H1 (cell line): ENCODE measurements around the gene TRIM44. TPM values are rescaled to one million over a fixed set of nuclear protein-coding genes. Genes with fewer than 3 reads are reported as not detected.
"Not testable (repeated sequence)": the region's sequence is repeated elsewhere in the genome, so short reads cannot be mapped to it uniquely, and the experiment has no call there.

Experiments
- CTCF ChIA-PET: fragments of 300-600 bp; sonication (Branson Sonifier 250); formaldehyde crosslinking; loops from one replicate; lab custom pipeline; 2021; ENCODE audit not compliant: partially characterized antibody; lab: Charles Lee
- POLR2A ChIA-PET: fragments of 300-600 bp; sonication (Branson Sonifier 250); formaldehyde crosslinking; loops from one replicate; lab custom pipeline; 2021; ENCODE audit warnings: inconsistent platforms; ENCODE audit not compliant: partially characterized antibody; lab: Charles Lee
- DNase-seq, 2 experiments: peaks; one replicate each; pipeline versions ENCODE4 v3.0.0 to v3.0.0-alpha.2; 2010 to 2022; ENCODE audit warnings: low spot score in 2 of 2, low read depth in 1 of 2, mixed read lengths in 1 of 2
- FAIRE-seq: peaks from 2 replicates; lab custom pipeline; 2011; peaks lifted over from hg19 to GRCh38; lab: Jason Lieb, UNC
- H2AFZ ChIP-seq: 2 replicates; pipeline ENCODE4 v1.8.1; 2012; ENCODE audit warnings: low read length, inconsistent platforms
- H2AK5ac ChIP-seq: 2 replicates; pipeline ENCODE4 v1.6.1; 2013; ENCODE audit warnings: low read depth, low read length
- H2BK120ac ChIP-seq: replicated peaks from 2 replicates; pipeline ENCODE3; 2013; ENCODE audit warnings: low read depth, low read length, inconsistent platforms
- H2BK12ac ChIP-seq: 2 replicates; pipeline ENCODE4 v1.6.1; 2013; ENCODE audit warnings: low read depth, low read length
- H2BK15ac ChIP-seq: 2 replicates; pipeline ENCODE4 v1.6.1; 2013; ENCODE audit warnings: low read length
- H2BK20ac ChIP-seq: 2 replicates; pipeline ENCODE4 v1.6.1; 2013; ENCODE audit warnings: low read length
- H2BK5ac ChIP-seq: 2 replicates; pipeline ENCODE4 v1.6.1; 2013; ENCODE audit warnings: low read depth, low read length
- H3K14ac ChIP-seq: 2 replicates; pipeline ENCODE4 v1.6.1; 2013; ENCODE audit warnings: inconsistent platforms; ENCODE audit not compliant: insufficient read length
- H3K18ac ChIP-seq: 2 replicates; pipeline ENCODE4 v1.6.1; 2013; ENCODE audit warnings: low read length; ENCODE audit errors: extremely low read depth
- H3K23ac ChIP-seq: 2 replicates; pipeline ENCODE4 v1.6.1; 2013; ENCODE audit warnings: inconsistent platforms; ENCODE audit not compliant: insufficient read length
- H3K23me2 ChIP-seq: 2 replicates; pipeline ENCODE4 v1.6.1; 2013; ENCODE audit warnings: low read depth, low read length
- H3K27ac ChIP-seq: 2 replicates; pipeline ENCODE4 v1.6.1; 2011; ENCODE audit warnings: low read depth, low read length, inconsistent platforms
- H3K27me3 ChIP-seq, 4 experiments: replicated peaks in 1 of 4; 1 replicate in 1 of 4; 2 replicates in 3 of 4; pipeline versions ENCODE4 v1.6.1 to v1.8.1; 2011 to 2013; ENCODE audit warnings: low read length in 3 of 4, mild to moderate bottlenecking in 3 of 4, inconsistent platforms in 2 of 4, mixed read lengths in 2 of 4, moderate library complexity in 1 of 4; ENCODE audit not compliant: control insufficient read depth in 3 of 4, insufficient read depth in 3 of 4; ENCODE audit errors: extremely low read depth in 1 of 4
- H3K36me3 ChIP-seq, 4 experiments: 2 replicates each; pipeline versions ENCODE4 v1.6.1 to v1.8.1; 2011 to 2013; ENCODE audit warnings: mild to moderate bottlenecking in 4 of 4, low read length in 3 of 4, moderate library complexity in 2 of 4, control low read depth in 1 of 4, inconsistent platforms in 1 of 4; ENCODE audit not compliant: insufficient read depth in 4 of 4, control insufficient read depth in 2 of 4
- H3K4ac ChIP-seq: replicated peaks from 2 replicates; pipeline ENCODE3; 2013; ENCODE audit warnings: low read length, low read depth, mixed read lengths, inconsistent platforms; ENCODE audit not compliant: insufficient read length
- H3K4me1 ChIP-seq, 4 experiments: replicated peaks in 1 of 4; 1 replicate in 1 of 4; 2 replicates in 3 of 4; pipeline versions ENCODE4 v1.6.1 to v1.8.1; 2011 to 2013; ENCODE audit warnings: low read length in 3 of 4, inconsistent platforms in 2 of 4, mixed read lengths in 1 of 4; ENCODE audit not compliant: insufficient read depth in 4 of 4, control insufficient read depth in 3 of 4
- H3K4me2 ChIP-seq, 2 experiments: 2 replicates each; pipeline versions ENCODE4 v1.6.1 to v1.8.1; 2011 to 2013; ENCODE audit warnings: low read depth in 2 of 2, low read length in 2 of 2, control low read depth in 1 of 2, inconsistent platforms in 1 of 2, mild to moderate bottlenecking in 1 of 2; ENCODE audit not compliant: insufficient read depth in 1 of 2
- H3K4me3 ChIP-seq, 4 experiments: fragments of 200-600, 300-600 bp in 1 of 4; sonication (generic), shearing (Covaris generic), sonication (Bioruptor Twin) in 1 of 4; 2 replicates each; pipeline versions ENCODE4 v1.5.1 to v1.8.1; 2011 to 2016; ENCODE audit warnings: low read length in 4 of 4, low read depth in 3 of 4, control low read depth in 2 of 4, inconsistent platforms in 2 of 4, mild to moderate bottlenecking in 2 of 4, mixed read lengths in 1 of 4, moderate library complexity in 1 of 4; ENCODE audit not compliant: insufficient read depth in 2 of 4; ENCODE audit errors: extremely low read depth in 1 of 4
- H3K56ac ChIP-seq: replicated peaks from 2 replicates; pipeline ENCODE3; 2013; ENCODE audit warnings: low read depth, mild to moderate bottlenecking, mixed read lengths, low read length, inconsistent platforms; ENCODE audit not compliant: insufficient read length
- H3K79me1 ChIP-seq: 2 replicates; pipeline ENCODE4 v1.6.1; 2013; ENCODE audit warnings: low read depth, low read length, control low read depth
- H3K79me2 ChIP-seq, 2 experiments: 2 replicates each; pipeline versions ENCODE4 v1.6.1 to v1.8.1; 2012 to 2013; ENCODE audit warnings: low read length in 2 of 2, mild to moderate bottlenecking in 2 of 2, inconsistent platforms in 1 of 2; ENCODE audit not compliant: insufficient read depth in 2 of 2, control insufficient read depth in 1 of 2
- H3K9ac ChIP-seq, 4 experiments: replicated peaks in 1 of 4; 1 replicate in 1 of 4; 2 replicates in 3 of 4; pipeline versions ENCODE4 v1.6.1 to v1.8.1; 2011 to 2013; ENCODE audit warnings: low read depth in 3 of 4, low read length in 3 of 4, control low read depth in 2 of 4, mild to moderate bottlenecking in 2 of 4, moderate library complexity in 2 of 4, inconsistent platforms in 1 of 4; ENCODE audit errors: extremely low read depth in 1 of 4
- H3K9me3 ChIP-seq, 2 experiments: 2 replicates each; pipeline versions ENCODE4 v1.6.1 to v1.8.1; 2012 to 2013; ENCODE audit warnings: mild to moderate bottlenecking in 2 of 2, moderate library complexity in 2 of 2, control low read depth in 1 of 2, inconsistent platforms in 1 of 2, low read depth in 1 of 2, low read length in 1 of 2, mixed read lengths in 1 of 2; ENCODE audit not compliant: insufficient read depth in 2 of 2
- H4K20me1 ChIP-seq, 2 experiments: replicated peaks in 1 of 2; 2 replicates each; pipeline versions ENCODE3 to v1.8.1; 2011 to 2013; ENCODE audit warnings: inconsistent platforms in 2 of 2, low read length in 2 of 2, mild to moderate bottlenecking in 1 of 2; ENCODE audit not compliant: insufficient read depth in 2 of 2, control insufficient read depth in 1 of 2
- H4K5ac ChIP-seq: 2 replicates; pipeline ENCODE4 v1.6.1; 2013; ENCODE audit warnings: low read length, low read depth, mixed read lengths, inconsistent platforms; ENCODE audit not compliant: insufficient read length
- H4K8ac ChIP-seq: 2 replicates; pipeline ENCODE4 v1.8.0; 2013; ENCODE audit warnings: mild to moderate bottlenecking, moderate library complexity, low read length, inconsistent platforms; ENCODE audit not compliant: insufficient read depth; ENCODE audit errors: extremely low read depth
- H4K91ac ChIP-seq: replicated peaks from 2 replicates; pipeline ENCODE3; 2013; ENCODE audit warnings: low read length, mixed read lengths, inconsistent platforms; ENCODE audit not compliant: insufficient read length
- BACH1 ChIP-seq: IDR thresholded peaks from 2 replicates; pipeline ENCODE4 v1.6.1; 2012; ENCODE audit warnings: low read length, improper control_type of control experiment
- RAD21 ChIP-seq, 2 experiments: IDR thresholded peaks in 1 of 2; conservative IDR thresholded peaks in 1 of 2; 2 replicates each; pipeline ENCODE4 v1.6.1; 2011; ENCODE audit warnings: low read depth in 2 of 2, low read length in 2 of 2, improper control_type of control experiment in 1 of 2, inconsistent platforms in 1 of 2, mild to moderate bottlenecking in 1 of 2, moderate library complexity in 1 of 2
- RFX5 ChIP-seq: IDR thresholded peaks from 2 replicates; pipeline ENCODE4 v1.6.1; 2011; ENCODE audit warnings: low read depth, low read length, improper control_type of control experiment, borderline replicate concordance
- RXRA ChIP-seq: IDR thresholded peaks from 2 replicates; pipeline ENCODE4 v1.6.1; 2011; ENCODE audit warnings: low read depth, mild to moderate bottlenecking, low read length, moderate library complexity; ENCODE audit not compliant: insufficient read depth
- SP2 ChIP-seq: IDR thresholded peaks from 2 replicates; pipeline ENCODE4 v1.6.1; 2012; ENCODE audit warnings: mild to moderate bottlenecking, low read length, inconsistent platforms
- TBP ChIP-seq: IDR thresholded peaks from 2 replicates; pipeline ENCODE4 v1.6.1; 2011; ENCODE audit warnings: low read depth, low read length, improper control_type of control experiment
- WGBS, 2 experiments: shearing (Covaris generic) in 1 of 2; methylation state at CpG; one replicate each; pipeline versions ENCODE4 v1.1.6 to v1.1.7; 2013 to 2015; ENCODE audit warnings: low lambda C conversion rate in 2 of 2, mixed read lengths in 2 of 2, inconsistent platforms in 1 of 2, low coverage in 1 of 2, missing lambda C conversion rate in 1 of 2; ENCODE audit not compliant: insufficient replicate concordance in 2 of 2, insufficient coverage in 1 of 2, insufficient read length in 1 of 2; ENCODE audit errors: extremely low coverage in 1 of 2, missing lambda C conversion rate in 1 of 2; 5-methylcytosine and 5-hydroxymethylcytosine counted together
- polyA plus RNA-seq, 7 experiments: library from polyadenylated mRNA; depleted of rRNA in 3 of 7; stranded (reverse) in 5 of 7; unstranded in 2 of 7; fragments of >200 nt in 5 of 7; fragments of 200-250 nt in 2 of 7; gene quantifications; 1 replicate in 5 of 7; 2 replicates in 1 of 7; 4 replicates in 1 of 7; pipeline versions ENCODE4 v1.2.1 to v1.2.3, GENCODE V29; 2011 to 2013; ENCODE audit warnings: missing spikeins in 2 of 7, mixed read lengths in 2 of 7
- total RNA-seq: library from RNA; stranded (reverse); fragmentation: NEBNext Ultra II Directional; extraction: Animal tissue kit (Norgen Biotek cat#: 25700); gene quantifications from 2 replicates; pipeline ENCODE4 v1.2.1, GENCODE V29; 2021

Gene TRIM44
- total and polyA plus RNA-seq, 2 of the 8 experiments (the other 6 are each of a cell fraction or from before 2014, with no cell fraction given) = 13.9 to 34.4 TPM

GRCh38 chr11:35651263-35651662 is 11.3 kb upstream of the TRIM44 start (continued):
- TF ChIP-seq RXRA (no peak), BACH1 (no peak), SP2 (no peak), TBP (no peak), RFX5 (no peak), RAD21 (IDR thresholded peaks at IDR 0.05 in 1 of 2, conservative IDR thresholded peaks at IDR 0.05 in 1 of 2; ENCODE audit: low read depth in 2 of 2, low read length in 2 of 2) (no peak)
- TF ChIP-seq, all 59 proteins: peak for 0

- H2BK5ac ChIP-seq, H3K79me2 ChIP-seq, H3K14ac ChIP-seq, DNase-seq, H4K8ac ChIP-seq, H3K4ac ChIP-seq, H3K27ac ChIP-seq, H2BK12ac ChIP-seq, H2BK15ac ChIP-seq, H3K23me2 ChIP-seq, H3K36me3 ChIP-seq, CTCF ChIA-PET, H3K9me3 ChIP-seq, H2AFZ ChIP-seq, H2BK20ac ChIP-seq, H3K23ac ChIP-seq, H3K4me3 ChIP-seq, H3K9ac ChIP-seq, H4K91ac ChIP-seq, H3K18ac ChIP-seq, H3K4me2 ChIP-seq, POLR2A ChIA-PET, H3K79me1 ChIP-seq, H3K56ac ChIP-seq, H2AK5ac ChIP-seq, H2BK120ac ChIP-seq, H4K5ac ChIP-seq, H3K27me3 ChIP-seq, FAIRE-seq, H4K20me1 ChIP-seq: not testable (repeated sequence)
- peaks cover 0 to 10% (median 2%) of the 10 kb centered on the region in 4 experiments; a peak in 4 of 7 replicates for H3K4me1 ChIP-seq
- WGBS, 2 experiments = 94% methylated on average over 5 of the region's 5 CpGs; no CpG with 5 or more reads in 1 of the 2 experiments
Measured at GRCh38 chr11:35652786-35653185, 9.8 kb upstream of the TRIM44 start.
